GM12891 (cell line): ENCODE data around the gene NRXN3.

Experiments used
- PAX5 ChIP-seq: IDR thresholded peaks from 2 replicates; pipeline ENCODE4 v1.6.1; 2011; ENCODE audit warnings: low read length, moderate library complexity, mild to moderate bottlenecking; ENCODE audit not compliant: insufficient read depth, severe bottlenecking
- POLR2A ChIP-seq: IDR thresholded peaks from 2 replicates; pipeline ENCODE4 v1.6.1; 2011; ENCODE audit warnings: low read depth, low read length, control low read depth
- POLR2AphosphoS5 ChIP-seq: IDR thresholded peaks from 2 replicates; pipeline ENCODE4 v1.6.1; 2011; ENCODE audit warnings: low read depth, low read length, control low read depth
- SPI1 ChIP-seq: IDR thresholded peaks from 2 replicates; pipeline ENCODE4 v1.6.1; 2011; ENCODE audit warnings: low read depth, low read length, control low read depth
- TAF1 ChIP-seq: IDR thresholded peaks from 2 replicates; pipeline ENCODE4 v1.6.1; 2011; ENCODE audit warnings: low read depth, low read length, control low read depth

DNA sequence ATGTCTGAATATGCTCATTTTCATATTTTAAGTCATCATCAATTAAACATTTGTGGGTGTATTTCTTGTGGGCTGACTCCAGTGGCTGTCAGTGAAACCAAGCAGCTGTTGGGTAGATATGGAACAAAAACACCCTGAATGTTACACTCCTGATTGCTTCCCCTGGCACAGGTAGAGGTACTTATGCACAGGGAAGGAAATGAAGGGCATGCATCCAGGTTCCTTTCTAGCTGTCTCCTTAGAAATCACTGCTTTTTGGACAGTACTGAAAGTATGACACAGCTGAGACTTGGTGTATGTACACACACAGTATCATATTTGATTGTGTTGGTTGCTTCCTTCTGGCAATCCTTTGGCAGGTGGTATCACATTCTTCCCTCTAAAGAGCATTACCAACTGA lies 1034.4 kb downstream of the NRXN3 start:
- TF ChIP-seq POLR2A (no peak), POLR2AphosphoS5 (no peak), SPI1 (no peak), TAF1 (no peak), PAX5 (no peak)
